ENCODE results near the gene CNIH3.

The CNIH3 gene

DNA sequence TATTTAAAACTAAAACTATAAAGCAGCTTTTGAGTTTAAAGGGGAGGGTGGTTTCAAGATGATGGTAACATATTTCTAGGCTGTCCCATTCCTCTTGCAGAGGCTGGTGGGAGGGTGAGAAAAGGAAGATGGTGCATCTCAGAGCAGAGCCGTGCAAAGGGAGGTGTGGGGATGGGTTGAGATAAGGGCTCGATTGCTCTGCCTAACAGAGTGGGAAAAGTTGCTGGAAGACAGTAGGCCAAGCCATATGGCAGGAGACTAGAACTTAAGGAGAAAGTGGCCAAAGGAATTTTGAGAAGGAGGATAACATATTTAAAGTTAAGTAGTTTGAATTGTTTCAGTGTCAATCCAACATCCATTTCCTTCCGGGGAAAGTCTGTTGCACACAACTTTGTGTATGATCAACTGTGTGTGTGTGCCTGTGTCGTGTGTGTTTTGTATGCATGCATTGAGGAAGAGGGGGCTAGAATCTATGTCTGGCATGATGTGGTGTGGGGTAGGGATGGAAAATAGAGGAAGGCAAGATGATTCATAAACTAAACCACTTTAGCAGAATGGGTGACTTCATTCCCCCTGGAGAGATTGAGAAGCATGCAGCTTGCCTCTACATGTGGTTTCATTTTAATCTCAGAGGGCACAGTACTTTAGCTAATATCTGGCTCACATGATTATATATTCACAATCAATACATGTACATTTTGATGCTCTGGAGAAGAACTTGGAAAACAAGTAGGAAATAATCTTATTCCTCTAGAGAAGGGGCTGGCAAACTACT lies 168.3 kb downstream of the CNIH3 start:
- DNase-seq (ENCODE audit: low spot score) = no peak
- TF ChIP-seq, protein P1, sequence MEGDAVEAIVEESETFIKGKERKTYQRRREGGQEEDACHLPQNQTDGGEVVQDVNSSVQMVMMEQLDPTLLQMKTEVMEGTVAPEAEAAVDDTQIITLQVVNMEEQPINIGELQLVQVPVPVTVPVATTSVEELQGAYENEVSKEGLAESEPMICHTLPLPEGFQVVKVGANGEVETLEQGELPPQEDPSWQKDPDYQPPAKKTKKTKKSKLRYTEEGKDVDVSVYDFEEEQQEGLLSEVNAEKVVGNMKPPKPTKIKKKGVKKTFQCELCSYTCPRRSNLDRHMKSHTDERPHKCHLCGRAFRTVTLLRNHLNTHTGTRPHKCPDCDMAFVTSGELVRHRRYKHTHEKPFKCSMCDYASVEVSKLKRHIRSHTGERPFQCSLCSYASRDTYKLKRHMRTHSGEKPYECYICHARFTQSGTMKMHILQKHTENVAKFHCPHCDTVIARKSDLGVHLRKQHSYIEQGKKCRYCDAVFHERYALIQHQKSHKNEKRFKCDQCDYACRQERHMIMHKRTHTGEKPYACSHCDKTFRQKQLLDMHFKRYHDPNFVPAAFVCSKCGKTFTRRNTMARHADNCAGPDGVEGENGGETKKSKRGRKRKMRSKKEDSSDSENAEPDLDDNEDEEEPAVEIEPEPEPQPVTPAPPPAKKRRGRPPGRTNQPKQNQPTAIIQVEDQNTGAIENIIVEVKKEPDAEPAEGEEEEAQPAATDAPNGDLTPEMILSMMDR (IDR thresholded peaks at IDR 0.05) = no peak
- Histone ChIP-seq H3K4me3 (no peak overlapping the region), H3K27ac (no peak overlapping the region)

DNA sequence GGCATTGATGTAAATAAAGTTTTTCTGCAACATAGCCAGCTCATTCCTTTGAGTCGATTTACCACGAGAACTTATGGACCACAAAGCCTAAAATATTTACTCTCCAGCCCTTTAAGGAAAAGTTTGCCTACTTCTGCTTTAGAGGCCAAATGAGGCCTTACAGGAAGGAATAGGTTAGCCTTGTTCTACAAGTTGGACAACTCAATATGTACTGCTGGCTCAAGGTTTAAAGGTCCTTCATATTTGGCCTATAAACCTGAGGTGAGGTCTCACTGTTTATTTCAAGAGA lies 168.9 kb downstream of the CNIH3 start:
- Histone ChIP-seq H3K4me3 (no peak overlapping the region), H3K27ac (no peak overlapping the region)
- DNase-seq (ENCODE audit: low spot score) = no peak
- TF ChIP-seq, protein P1 (IDR thresholded peaks at IDR 0.05) = no peak

DNA sequence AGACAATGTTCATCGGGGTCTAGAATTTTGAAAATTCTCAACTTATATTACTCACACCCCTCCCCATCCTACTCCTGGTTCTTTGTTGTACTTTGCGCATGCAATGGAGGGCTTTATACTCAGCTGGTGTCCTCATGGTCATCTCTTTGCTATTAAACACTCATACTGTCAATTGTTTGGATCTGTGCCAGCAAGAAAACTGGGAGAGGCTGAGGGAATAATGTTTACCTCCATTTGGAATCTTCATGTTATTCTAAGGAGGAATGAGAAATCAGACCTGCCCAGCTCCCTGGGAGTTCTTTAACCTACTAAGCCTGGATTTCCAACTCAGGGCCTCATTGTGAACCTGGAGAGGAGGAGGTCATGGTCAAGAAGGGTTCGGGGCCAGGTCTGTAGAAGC lies 169.5 kb downstream of the CNIH3 start:
- no peak overlapping the region for H3K4me3 ChIP-seq
- no peak for DNase-seq (ENCODE audit: low spot score)
- TF ChIP-seq, protein P1 (IDR thresholded peaks at IDR 0.05) = no peak
- H3K27ac ChIP-seq = no peak overlapping the region

DNA sequence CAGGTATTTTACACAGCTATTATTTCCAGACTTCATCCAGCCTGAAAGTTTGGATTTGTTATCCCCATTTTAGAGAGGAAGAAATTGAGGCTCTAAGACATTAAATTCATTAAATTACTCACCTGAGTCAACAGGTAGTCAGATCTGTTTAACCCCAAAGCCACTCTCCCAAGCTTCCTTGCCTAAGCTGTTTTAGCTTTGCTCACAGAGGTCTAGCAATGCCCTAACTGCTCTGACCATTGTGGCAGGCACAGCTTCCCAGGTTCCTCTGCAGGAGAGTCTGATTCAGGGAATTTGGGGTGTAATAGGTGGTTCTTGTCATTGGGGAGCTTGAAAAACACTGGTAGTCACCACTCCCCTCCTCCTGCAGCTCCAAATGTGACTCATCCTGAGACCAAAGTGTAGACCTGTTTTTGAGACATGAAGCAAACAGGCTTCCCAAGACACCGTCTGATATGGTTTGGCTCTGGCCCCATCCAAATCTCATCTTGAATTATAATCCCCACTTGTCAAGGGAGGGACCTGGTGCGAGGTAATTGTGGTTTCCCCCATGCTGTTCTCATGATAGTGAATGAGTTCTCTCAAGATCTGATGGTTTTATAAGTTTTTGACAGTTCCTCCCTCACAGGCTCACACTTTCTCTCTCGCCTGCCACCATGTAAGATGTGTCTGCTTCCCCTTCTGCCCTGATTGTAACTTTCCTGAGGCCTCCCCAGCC lies 170.6 kb downstream of the CNIH3 start:
- no peak overlapping the region for H3K4me3 ChIP-seq
- TF ChIP-seq, protein P1 (IDR thresholded peaks at IDR 0.05) = no peak
- no peak for DNase-seq (ENCODE audit: low spot score)
- H3K27ac ChIP-seq = no peak overlapping the region

DNA sequence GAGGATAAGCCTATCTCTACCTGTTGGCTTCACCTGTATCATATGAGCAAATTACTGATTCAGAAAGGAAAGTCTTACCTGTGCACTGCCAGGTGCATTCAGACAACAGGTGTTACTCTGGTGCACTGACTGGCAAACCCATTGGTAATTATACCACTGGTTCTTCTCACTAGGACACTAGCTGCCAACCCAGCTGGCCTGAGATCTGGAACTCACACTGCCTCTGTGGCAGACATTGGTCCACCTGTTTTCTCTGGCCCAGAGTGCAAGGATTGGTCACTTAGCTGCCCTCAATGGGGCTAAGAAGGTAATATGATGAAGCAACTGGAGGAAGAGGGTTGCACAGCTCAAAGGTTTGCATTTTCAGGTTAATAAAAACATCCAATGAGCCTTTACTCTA lies 173.2 kb downstream of the CNIH3 start:
- H3K4me3 ChIP-seq = no peak overlapping the region
- TF ChIP-seq, protein P1 (IDR thresholded peaks at IDR 0.05) = no peak
- no peak for DNase-seq (ENCODE audit: low spot score)
- no peak overlapping the region for H3K27ac ChIP-seq

Data from coronary artery (tissue), 2 donors.